Heart left ventricle (tissue), 13 donors: ENCODE data around the gene IQCH.

Experiments used
- CTCF ChIP-seq, 12 donors: fragments of 200-600 bp; sonication (generic) in 4 of 12; IDR thresholded peaks; one replicate each; pipeline versions ENCODE4 v1.5.0 to v1.8.0; 2018 to 2022; ENCODE audit warnings: antibody characterized with exemption in 12 of 12, mild to moderate bottlenecking in 5 of 12
- POLR2A ChIP-seq, 2 donors: fragments of 450-650 bp; IDR thresholded peaks; one replicate each; pipeline ENCODE4 v1.6.1; 2017; ENCODE audit warnings: antibody characterized with exemption in 2 of 2, mild to moderate bottlenecking in 2 of 2, moderate library complexity in 2 of 2
- donor health status: ischemic (EF 13 %, LVEDD 7.1; RV severe dilation, severe dysfunction).
- donor health status: DM: no; HTN: yes; CAD: no.
- donor health status: DM: no; HTN: no; CAD: no.
- donor health status: ischemic (EF 25% LVEDD 6.9; RV normal size, moderate dysfunction).
- donor health status: ischemic (EF 25% LVEDD 5.7; RV mildly dilated, moderate dysfunction).
- donor health status: ischemic (EF 35%, LVEDD 5.7; RV mildly dilated, moderate dysfunction).
- donor health status: nonischemic (EF 11% LVEDD 7.7; RV severe dilation, severe dysfunction).
- donor health status: DM: yes; HTN: yes; CAD: no.
- donor health status: PGD.
- donor health status: ischemic (EF 29% LVEDD 5.4; RV normal size, mild dysfunction).
- donor health status: nonischemic (EF 23%, LVEDD 6.1; RV moderate dilation, normal function).

GRCh38 chr15:67461735-67462134 is 207.1 kb downstream of the IQCH start:
- TF ChIP-seq POLR2A (IDR thresholded peaks at IDR 0.05) (no peak), CTCF (IDR thresholded peaks at IDR 0.05) (no peak)
